Endothelial cell of hepatic sinusoid (primary cell): Measurements from ENCODE around the gene PSMD12.
"Not testable (repeated sequence)": the region's sequence is repeated elsewhere in the genome, so short reads cannot be mapped to it uniquely, and the experiment has no call there.

Source experiments
- in situ Hi-C: cut with HindIII; loops from 2 replicates; pipeline ENCODE4 v1.10.0; 2017; ENCODE audit warnings: low sequenced_read_pairs

Gene PSMD12

DNA sequence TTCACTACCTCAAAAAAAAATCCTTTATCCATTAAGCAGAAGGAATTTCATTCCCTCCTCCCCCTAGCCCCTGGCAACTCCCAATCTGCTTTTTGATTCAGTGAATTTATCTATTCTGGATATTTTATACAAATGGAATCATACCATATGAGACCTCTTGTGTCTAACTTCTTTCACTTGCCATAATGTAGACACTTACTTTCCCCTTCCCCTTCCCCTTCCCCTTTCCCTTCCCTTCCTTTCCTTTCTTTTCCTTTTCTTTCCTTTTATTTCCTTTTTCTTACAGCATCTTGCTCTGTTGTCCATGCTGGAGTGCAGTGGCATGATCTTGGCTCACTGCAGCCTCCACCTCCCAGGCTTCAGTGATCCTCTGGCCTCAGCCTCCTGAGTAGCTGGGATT, 50.5 kb downstream of the PSMD12 start:
- in situ Hi-C loops = no loop called here

DNA sequence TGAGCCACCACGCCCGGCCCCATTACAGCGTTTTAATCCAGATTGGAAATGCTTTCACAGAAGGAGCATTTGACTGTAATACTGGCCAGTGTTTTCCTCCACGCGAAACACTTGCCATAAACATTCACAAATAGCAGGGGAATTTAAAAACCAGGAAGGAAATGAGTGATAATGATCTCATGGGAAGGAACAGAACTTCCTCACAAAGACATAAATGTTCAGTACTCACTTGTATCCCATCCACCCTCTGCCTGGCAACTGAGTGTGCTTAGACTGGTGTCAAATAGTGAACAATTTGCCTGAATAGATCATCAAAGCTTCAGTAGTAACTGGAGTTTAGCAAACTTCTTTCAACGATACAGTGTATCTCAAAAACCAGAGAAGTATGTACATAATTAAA, 54.1 kb downstream of the PSMD12 start:
- in situ Hi-C loops = no loop called here

DNA sequence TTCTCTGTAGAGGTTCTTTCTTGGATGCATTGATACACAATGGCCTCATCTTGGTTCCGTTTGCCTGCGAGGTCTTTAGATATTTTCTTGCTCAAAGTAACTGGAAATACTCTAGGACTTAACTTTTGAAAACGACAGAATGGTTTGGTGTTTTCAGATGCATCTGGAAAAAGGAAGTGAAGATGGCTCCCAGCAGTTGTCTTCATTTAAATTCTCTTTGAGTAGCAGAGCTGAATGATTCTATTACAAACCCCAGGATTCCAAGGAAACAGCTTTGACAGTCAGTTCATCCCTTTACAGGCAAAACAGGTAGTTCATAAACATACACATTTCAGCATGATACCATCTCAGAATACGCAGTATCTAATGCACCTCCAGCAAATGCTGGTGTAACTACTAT, 54.8 kb downstream of the PSMD12 start:
- in situ Hi-C loops = no loop called here

DNA sequence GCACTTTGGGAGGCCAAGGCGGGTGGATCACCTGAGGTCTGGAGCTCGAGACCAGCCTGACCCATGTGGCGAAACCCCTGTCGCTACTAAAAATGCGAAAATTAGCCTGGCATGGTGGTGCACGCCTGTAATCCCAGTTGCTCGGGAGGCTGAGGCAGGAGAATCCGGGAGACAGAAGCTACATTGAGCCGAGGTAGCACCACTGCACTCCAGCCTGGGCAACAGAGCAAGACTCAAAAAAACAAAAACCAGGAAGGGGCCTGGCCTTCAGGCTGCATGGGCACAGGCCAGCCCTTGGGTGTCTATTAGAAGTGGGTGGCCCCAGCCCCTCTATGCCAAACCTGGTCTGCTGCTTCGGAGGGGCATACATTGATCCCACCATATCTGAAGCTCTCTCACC, 56.0 kb downstream of the PSMD12 start:
- in situ Hi-C loops = no loop called here

DNA sequence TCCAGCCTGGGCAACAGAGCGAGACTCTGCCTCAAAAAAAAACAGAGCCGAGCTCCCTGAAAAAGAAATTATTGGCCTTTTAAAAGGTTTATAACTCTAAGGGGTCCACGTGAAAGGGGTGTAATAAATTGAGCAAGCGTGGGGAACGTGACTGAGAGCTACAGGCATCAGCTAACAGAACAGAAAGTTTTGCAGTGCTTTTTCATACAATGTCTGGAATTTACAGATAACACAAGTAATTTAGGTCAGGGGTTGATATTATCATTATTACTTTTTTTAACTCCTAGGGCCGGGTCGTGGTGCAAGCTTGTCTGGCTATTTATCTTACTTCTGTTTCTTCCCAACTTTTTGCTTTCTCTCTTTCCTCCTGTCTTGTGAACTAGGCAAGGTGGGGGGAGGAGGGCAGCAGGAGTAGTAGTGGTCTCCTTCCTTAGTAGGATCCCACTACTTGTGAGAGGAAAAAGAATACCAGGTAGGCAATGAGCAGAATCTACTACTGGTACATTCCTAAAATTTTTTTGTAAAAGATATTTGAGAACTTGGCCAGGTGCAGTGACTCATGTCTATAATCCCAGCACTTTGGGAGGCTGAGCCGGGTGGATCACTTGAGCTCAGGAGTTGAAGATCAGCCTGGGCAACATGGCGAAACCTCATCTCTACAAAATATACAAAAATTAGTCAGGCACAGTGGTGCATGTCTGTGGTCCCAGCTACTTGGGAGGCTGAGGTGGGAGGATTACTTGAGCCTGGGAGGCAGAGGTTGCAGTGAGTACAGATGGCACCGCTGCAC, 60.7 kb downstream of the PSMD12 start:
- in situ Hi-C loops = not testable (repeated sequence)

DNA sequence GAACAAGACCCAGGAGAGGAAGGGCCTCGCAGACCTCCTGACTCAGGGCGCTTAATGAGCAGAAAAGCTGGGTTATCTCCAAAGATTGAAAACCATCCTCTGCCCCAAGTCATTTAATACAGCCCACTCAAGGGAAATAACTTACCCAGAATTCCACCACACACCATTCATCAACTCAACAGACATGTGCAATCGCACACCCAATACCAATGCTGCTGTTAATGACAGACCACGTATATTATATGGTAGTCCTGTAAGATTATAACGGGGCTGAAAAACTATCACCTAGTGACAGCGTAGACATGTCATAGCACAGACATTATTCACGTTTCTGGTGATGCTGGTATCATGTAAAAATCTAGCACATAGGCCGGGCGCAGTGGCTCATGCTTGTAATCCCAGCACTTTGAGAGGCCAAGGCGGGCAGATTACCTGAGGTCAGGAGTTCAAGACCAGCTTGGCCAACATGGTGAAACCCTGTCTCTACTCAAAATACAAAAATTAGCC, 68.9 kb downstream of the PSMD12 start:
- in situ Hi-C loops = no loop called here

DNA sequence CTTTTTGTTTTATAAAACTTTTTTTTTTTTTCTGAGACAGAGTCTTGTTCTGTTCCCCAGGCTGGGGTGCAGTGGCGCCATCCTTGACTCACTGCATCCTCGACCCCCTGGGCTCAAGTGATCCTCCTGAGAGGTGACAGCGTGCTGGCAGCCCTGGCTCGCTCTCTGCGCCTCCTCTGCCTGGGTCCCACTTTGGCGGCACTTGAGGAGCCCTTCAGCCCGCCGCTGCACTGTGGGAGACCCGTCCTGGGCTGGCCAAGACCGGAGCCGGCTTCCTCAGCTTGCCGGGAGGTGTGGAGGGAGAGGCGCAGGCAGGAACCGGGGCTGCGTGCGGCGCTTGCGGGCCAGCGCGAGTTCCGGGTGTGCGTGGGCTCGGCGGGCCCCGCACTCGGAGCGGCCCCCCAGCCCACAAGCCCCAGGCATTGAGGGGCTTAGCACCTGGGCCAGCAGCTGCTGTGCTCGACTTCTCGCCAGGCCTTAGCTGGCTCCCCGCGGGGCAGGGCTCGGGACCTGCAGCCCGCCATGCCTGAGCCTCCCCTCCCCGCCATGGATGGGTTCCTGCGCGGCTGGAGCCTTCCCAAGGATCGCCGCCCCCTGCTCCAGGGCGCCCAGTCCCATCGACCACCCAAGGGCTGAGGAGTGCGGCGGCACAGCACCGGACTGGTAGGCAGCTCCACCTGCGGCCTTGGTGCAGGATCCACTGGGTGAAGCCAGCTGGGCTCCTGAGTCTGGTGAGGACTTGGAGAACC, 71.8 kb downstream of the PSMD12 start:
- in situ Hi-C loops = no loop called here

DNA sequence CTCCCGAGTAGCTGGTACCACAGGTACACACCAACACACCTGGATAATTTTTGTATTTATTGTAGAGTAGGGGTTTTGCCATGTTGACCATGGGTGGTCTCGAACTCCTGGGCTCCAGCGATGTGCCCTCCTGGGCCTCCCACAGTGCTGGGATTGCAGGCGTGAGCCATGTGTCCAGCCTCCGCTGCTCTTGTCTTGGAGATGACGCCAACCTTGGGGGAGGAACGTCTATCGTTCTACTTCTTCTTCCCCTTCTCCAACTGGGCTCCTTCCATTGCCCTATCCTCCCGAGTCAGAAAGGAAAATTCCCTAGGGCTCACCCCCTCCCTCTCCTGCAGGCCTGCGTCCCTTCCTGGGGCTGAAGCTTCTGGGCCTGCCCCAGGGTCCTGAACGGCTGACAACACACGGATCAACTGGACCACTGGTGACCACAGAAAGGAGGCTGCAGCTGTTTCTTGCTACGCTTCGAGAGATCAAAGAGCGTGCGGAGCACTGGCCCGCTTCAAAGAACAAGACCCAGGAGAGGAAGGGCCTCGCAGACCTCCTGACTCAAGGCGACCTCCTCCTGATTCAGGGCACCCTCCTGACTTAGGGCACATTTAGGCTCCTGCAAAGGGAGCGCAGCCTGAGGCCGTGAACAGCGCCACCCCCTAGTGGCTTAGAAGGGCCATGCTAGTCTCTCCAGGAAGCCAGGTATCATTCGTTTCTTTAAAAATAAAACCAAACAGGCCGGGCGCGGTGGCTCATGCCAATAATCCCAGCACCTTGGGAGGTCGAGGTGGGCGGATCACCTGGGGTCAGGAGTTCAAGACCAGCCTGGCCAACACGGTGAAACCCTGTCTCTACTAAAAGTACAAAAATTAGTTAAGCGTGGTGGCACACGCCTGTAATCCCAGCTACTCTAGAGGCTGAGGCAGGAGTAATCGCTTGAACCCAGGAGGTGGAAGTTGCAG, 72.8 kb downstream of the PSMD12 start:
- in situ Hi-C loops = no loop called here

DNA sequence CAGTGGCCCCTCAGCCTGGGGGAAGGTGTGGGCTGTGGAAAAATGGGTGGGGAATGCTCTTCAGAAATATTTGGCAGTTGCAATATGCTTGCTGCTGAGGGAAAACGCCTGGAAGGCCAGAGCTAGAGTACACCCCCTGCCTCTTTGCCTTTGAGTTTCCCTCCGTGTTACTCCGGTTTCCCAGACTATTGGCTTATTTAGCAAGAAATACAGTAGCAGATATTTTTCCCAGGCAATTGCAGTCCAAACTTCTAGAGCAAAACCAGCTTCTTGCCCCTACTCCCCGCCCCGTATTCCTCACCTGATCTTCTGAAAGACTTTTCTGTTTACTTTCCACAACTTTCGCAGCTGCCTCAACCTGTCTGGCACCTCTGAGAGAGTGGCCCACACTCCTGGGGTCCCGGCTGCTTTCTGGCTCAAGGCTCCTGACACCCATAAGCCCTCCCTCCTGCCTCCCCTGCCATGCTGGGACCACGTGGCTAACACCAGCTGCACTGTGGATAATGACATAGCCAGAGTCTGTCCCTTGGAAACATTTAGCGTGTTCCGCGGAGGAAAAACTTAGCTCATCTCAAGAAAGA, 75.6 kb downstream of the PSMD12 start:
- in situ Hi-C loops = no loop called here

DNA sequence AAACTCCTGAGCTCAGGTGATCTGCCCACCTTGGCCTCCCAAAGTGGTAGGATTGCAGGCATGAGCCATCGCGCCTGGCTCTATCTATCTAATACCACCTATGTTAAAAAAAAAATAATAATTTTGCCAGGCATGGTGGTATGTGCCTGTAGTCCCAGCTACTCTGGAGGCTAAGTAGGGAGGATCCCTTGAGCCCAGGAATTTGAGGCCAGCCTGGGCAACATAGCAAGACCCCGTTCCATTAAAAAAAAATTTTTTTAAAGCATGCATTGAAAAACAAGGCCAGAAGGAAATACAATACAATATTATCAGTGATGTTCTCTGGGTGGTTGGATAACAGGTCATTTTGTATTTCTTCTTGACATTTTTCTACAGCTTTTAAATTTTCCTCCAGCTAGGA, 76.1 kb downstream of the PSMD12 start:
- in situ Hi-C loops = no loop called here

DNA sequence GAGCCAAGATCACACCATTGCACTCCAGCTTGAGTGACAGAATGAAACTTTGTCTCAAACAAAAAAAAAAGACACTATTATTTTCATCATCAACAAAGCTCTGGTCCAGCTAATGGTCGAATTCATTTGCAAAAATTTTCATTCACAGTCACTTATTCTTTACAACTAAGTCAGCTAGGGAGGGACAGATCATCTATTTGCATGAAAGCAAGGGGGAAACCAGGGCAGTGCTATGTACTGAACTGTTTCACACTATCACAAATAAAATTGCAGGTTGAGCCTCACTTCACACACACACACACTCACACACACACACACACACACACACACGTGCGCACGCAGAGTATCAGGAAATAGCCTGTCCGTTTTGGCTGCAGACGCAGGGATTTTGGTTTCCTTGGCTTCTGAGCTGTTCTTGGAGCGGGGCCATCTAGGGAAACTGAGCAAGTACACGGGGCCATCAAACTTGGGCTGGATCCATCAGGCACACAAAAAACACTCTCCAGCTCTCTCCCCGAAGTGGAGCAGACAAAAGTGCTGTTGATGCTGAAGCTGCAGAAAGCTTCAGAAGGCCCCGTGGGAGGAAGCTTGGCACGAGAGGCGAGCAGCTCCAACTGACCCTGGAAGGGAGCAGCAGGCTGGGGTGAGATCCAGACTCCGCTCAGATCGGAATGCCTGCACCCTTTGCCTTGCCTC, 77.0 kb downstream of the PSMD12 start:
- in situ Hi-C loops = loop anchor here (5.0 kb wide), 4 partner anchors 43 to 327 kb away; partner anchors contain the start of gene CACNG4
